HL-60 (cell line): ENCODE results near the gene APOBEC3F.
"Not testable (repeated sequence)": the region's sequence is repeated elsewhere in the genome, so short reads cannot be mapped to it uniquely, and the experiment has no call there.

Experiments
- CTCF ChIP-seq: IDR thresholded peaks from one replicate; pipeline ENCODE4 v1.5.1; 2011; ENCODE audit warnings: low read length, control low read depth, inconsistent platforms; ENCODE audit not compliant: insufficient read depth
- TF ChIP-seq, protein P1 (sequence below): IDR thresholded peaks from 2 replicates; pipeline ENCODE4 v1.6.1; 2012; ENCODE audit warnings: low read depth; ENCODE audit not compliant: insufficient replicate concordance

GRCh38 chr22:39066442-39067276 lies 26.0 kb downstream of the APOBEC3F start:
- TF ChIP-seq CTCF = not testable (repeated sequence)
- TF ChIP-seq, protein P1, sequence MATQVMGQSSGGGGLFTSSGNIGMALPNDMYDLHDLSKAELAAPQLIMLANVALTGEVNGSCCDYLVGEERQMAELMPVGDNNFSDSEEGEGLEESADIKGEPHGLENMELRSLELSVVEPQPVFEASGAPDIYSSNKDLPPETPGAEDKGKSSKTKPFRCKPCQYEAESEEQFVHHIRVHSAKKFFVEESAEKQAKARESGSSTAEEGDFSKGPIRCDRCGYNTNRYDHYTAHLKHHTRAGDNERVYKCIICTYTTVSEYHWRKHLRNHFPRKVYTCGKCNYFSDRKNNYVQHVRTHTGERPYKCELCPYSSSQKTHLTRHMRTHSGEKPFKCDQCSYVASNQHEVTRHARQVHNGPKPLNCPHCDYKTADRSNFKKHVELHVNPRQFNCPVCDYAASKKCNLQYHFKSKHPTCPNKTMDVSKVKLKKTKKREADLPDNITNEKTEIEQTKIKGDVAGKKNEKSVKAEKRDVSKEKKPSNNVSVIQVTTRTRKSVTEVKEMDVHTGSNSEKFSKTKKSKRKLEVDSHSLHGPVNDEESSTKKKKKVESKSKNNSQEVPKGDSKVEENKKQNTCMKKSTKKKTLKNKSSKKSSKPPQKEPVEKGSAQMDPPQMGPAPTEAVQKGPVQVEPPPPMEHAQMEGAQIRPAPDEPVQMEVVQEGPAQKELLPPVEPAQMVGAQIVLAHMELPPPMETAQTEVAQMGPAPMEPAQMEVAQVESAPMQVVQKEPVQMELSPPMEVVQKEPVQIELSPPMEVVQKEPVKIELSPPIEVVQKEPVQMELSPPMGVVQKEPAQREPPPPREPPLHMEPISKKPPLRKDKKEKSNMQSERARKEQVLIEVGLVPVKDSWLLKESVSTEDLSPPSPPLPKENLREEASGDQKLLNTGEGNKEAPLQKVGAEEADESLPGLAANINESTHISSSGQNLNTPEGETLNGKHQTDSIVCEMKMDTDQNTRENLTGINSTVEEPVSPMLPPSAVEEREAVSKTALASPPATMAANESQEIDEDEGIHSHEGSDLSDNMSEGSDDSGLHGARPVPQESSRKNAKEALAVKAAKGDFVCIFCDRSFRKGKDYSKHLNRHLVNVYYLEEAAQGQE = not testable (repeated sequence)
